HL-60 (cell line): ENCODE results near the gene PGAM5.

Source experiments
- DNase-seq, 2 experiments: peaks; one replicate each; pipeline ENCODE4 v3.0.0-alpha.2; 2010 to 2020; ENCODE audit warnings: low read depth in 1 of 2, low spot score in 1 of 2
- H3K27ac ChIP-seq: fragments of 250-450 bp; sonication (Bioruptor Pico); replicated peaks from 2 replicates; pipeline ENCODE4 v1.5.1; 2020; ENCODE audit warnings: mild to moderate bottlenecking, moderate library complexity
- H3K27me3 ChIP-seq: fragments of 250-450 bp; sonication (Bioruptor Pico); 2 replicates; pipeline ENCODE4 v1.5.1; 2021; ENCODE audit warnings: mild to moderate bottlenecking, moderate library complexity; ENCODE audit not compliant: insufficient read depth, poor library complexity, severe bottlenecking
- H3K4me3 ChIP-seq: replicated peaks from 2 replicates; pipeline ENCODE4 v1.5.1; 2011; ENCODE audit warnings: mild to moderate bottlenecking, control low read depth, low read length; ENCODE audit not compliant: insufficient read depth
- GABPA ChIP-seq: IDR thresholded peaks from 2 replicates; pipeline ENCODE4 v1.6.1; 2012; ENCODE audit warnings: low read depth
- POLR2AphosphoS5 ChIP-seq: IDR thresholded peaks from 2 replicates; pipeline ENCODE4 v1.6.1; 2012; ENCODE audit warnings: low read depth
- SPI1 ChIP-seq: IDR thresholded peaks from 2 replicates; pipeline ENCODE4 v1.6.1; 2012; ENCODE audit warnings: low read depth, mild to moderate bottlenecking, borderline replicate concordance
- long read RNA-seq: library from polyadenylated mRNA; unstranded; transcript quantifications from one replicate; pipeline ENCODE4 v2.0.0, GENCODE V29; 2020
- TF ChIP-seq, protein P1 (sequence below): IDR thresholded peaks from one replicate; pipeline ENCODE4 v1.5.1; 2011; ENCODE audit warnings: low read length, control low read depth, inconsistent platforms; ENCODE audit not compliant: insufficient read depth
- TF ChIP-seq, protein P2 (sequence below): IDR thresholded peaks from 2 replicates; pipeline ENCODE4 v1.6.1; 2012; ENCODE audit warnings: low read depth; ENCODE audit not compliant: insufficient replicate concordance

Gene PGAM5
- long read RNA-seq: 0 reads

DNA sequence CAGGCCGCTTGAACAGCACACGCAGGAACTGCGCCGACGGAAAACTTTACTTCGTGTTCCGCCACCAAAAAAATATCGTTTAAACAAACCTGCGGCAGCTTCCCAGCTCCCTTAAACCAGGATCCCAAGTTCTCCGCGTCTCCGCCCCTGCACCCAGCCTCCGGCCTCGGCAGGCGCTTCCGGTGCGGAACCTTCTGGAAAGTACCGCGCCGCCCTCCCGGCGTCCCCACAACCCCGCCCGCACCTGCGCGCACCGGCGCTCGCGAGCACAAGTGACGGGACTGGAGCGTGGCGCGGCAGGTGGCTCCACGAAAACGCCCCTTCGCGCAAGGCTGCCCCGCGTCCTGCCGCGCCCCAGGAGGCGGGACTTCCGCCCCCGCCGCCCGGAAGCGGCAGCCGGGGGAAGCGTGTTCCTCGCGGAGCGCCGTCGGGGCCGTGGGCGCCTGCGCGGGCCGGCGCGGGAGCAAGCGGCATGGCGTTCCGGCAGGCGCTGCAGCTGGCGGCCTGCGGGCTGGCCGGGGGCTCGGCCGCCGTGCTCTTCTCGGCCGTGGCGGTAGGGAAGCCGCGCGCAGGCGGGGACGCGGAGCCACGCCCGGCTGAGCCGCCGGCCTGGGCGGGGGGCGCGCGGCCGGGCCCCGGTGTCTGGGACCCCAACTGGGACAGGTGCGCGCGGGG lies at the start of gene PGAM5:
Gene PGAM5, plus strand, starts transcription at position 438 of the 675 bp plus-strand sequence. Its CDS starts 35 bp downstream, at position 473.
- H3K4me3 ChIP-seq: peak within 1 kb of the TSS; percentile 91
- H3K27ac ChIP-seq: peak within 1 kb of the TSS; percentile 83
- TF ChIP-seq, protein P1, sequence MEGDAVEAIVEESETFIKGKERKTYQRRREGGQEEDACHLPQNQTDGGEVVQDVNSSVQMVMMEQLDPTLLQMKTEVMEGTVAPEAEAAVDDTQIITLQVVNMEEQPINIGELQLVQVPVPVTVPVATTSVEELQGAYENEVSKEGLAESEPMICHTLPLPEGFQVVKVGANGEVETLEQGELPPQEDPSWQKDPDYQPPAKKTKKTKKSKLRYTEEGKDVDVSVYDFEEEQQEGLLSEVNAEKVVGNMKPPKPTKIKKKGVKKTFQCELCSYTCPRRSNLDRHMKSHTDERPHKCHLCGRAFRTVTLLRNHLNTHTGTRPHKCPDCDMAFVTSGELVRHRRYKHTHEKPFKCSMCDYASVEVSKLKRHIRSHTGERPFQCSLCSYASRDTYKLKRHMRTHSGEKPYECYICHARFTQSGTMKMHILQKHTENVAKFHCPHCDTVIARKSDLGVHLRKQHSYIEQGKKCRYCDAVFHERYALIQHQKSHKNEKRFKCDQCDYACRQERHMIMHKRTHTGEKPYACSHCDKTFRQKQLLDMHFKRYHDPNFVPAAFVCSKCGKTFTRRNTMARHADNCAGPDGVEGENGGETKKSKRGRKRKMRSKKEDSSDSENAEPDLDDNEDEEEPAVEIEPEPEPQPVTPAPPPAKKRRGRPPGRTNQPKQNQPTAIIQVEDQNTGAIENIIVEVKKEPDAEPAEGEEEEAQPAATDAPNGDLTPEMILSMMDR: no peak
- TF ChIP-seq, protein P2, sequence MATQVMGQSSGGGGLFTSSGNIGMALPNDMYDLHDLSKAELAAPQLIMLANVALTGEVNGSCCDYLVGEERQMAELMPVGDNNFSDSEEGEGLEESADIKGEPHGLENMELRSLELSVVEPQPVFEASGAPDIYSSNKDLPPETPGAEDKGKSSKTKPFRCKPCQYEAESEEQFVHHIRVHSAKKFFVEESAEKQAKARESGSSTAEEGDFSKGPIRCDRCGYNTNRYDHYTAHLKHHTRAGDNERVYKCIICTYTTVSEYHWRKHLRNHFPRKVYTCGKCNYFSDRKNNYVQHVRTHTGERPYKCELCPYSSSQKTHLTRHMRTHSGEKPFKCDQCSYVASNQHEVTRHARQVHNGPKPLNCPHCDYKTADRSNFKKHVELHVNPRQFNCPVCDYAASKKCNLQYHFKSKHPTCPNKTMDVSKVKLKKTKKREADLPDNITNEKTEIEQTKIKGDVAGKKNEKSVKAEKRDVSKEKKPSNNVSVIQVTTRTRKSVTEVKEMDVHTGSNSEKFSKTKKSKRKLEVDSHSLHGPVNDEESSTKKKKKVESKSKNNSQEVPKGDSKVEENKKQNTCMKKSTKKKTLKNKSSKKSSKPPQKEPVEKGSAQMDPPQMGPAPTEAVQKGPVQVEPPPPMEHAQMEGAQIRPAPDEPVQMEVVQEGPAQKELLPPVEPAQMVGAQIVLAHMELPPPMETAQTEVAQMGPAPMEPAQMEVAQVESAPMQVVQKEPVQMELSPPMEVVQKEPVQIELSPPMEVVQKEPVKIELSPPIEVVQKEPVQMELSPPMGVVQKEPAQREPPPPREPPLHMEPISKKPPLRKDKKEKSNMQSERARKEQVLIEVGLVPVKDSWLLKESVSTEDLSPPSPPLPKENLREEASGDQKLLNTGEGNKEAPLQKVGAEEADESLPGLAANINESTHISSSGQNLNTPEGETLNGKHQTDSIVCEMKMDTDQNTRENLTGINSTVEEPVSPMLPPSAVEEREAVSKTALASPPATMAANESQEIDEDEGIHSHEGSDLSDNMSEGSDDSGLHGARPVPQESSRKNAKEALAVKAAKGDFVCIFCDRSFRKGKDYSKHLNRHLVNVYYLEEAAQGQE: no peak
- TF ChIP-seq GABPA: peak; percentile 89
- TF ChIP-seq SPI1: peak; percentile 67; the same call in 1 of the 2 replicates
- TF ChIP-seq POLR2AphosphoS5: peak; percentile 51

DNA sequence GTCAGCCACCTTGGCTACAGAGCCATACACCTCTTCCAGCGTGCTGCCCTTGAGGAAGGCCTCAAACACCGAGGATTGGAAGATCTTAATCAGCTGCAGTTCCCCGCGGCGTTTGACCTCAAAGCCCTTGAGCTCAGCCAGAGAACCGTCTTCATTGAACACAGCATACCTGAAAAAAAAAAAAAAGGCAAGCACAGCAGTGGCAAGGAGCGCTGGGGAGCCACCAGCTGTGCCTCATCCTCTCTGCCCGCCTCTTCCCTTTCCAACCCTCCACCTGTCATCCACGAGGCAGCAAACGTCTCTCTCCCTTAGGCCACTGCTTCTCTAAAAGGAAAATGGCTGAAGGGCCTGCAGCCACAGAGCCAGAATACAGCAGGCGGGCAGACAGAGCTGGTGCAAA lies 49.6 kb upstream of the PGAM5 start:
- TF ChIP-seq, protein P1: no peak
- TF ChIP-seq POLR2AphosphoS5 (no peak), SPI1 (no peak), GABPA (no peak)
- TF ChIP-seq, protein P2: no peak
- Histone ChIP-seq H3K27ac (no peak overlapping the region), H3K27me3 (no peaks in the 10 kb centered on the region), H3K4me3 (no peak overlapping the region)
- no peak for DNase-seq

More for the DNA sequence above, at the start of gene PGAM5:
- H3K27me3 ChIP-seq: no peaks in the 10 kb centered on the region
- peak; percentile 77 to 94 for DNase-seq

DNA sequence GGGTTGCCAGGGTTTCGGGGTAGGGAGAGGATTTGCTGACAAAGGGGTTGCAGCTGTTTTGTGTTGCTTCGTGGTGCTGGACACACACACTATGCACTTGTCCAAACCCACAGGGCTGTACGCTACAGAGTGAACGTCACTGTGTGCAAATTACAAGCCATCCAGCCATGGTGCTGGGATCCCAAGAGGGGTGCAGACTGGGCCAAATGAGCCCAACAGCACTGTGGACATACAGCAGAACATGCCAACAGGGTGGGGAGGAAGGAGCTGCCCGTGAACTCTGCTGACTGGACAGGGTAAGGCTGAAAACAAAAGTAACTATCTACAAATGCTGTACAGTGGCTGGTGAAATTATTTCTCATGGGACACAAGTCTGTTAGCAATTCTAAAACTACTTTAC lies 48.7 kb upstream of the PGAM5 start:
- DNase-seq: no peak
- no peak overlapping the region for H3K27ac ChIP-seq
- no peaks in the 10 kb centered on the region for H3K27me3 ChIP-seq
- H3K4me3 ChIP-seq: no peak overlapping the region
- no peak for TF ChIP-seq POLR2AphosphoS5
- no peak for TF ChIP-seq SPI1
- TF ChIP-seq, protein P2: no peak
- TF ChIP-seq GABPA: no peak
